AG10803 (cell line): ENCODE results near the gene TRIM10.
"Not testable (repeated sequence)": the region's sequence is repeated elsewhere in the genome, so short reads cannot be mapped to it uniquely, and the experiment has no call there.

ENCODE experiments used
- DNase-seq: peaks from one replicate; pipeline ENCODE4 v3.0.0; 2010; ENCODE audit warnings: low read depth
- H3K4me3 ChIP-seq: 2 replicates; pipeline ENCODE4 v1.5.1; 2011; ENCODE audit warnings: mild to moderate bottlenecking, low read length, control low read depth
- CTCF ChIP-seq: conservative IDR thresholded peaks from 2 replicates; pipeline ENCODE4 v1.5.1; 2011; ENCODE audit warnings: mild to moderate bottlenecking, low read length, control low read depth, inconsistent platforms

Gene TRIM10

GRCh38 chr6:30145818-30146217 is 15.2 kb downstream of the TRIM10 start:
- no peak for TF ChIP-seq CTCF
- DNase-seq = no peak
- H3K4me3 ChIP-seq = no peak overlapping the region

GRCh38 chr6:30144811-30145210 is 16.2 kb downstream of the TRIM10 start:
- H3K4me3 ChIP-seq = no peak overlapping the region
- no peak for DNase-seq
- TF ChIP-seq CTCF = no peak

GRCh38 chr6:30143780-30144179 is 17.2 kb downstream of the TRIM10 start:
- DNase-seq = no peak

GRCh38 chr6:30142665-30143064 is 18.3 kb downstream of the TRIM10 start:
- no peak for DNase-seq
- H3K4me3 ChIP-seq = no peak overlapping the region
- TF ChIP-seq CTCF = no peak

More at GRCh38 chr6:30143780-30144179, 17.2 kb downstream of the TRIM10 start:
- no peak for TF ChIP-seq CTCF
- H3K4me3 ChIP-seq = no peak overlapping the region

GRCh38 chr6:30140240-30140639 is 20.8 kb downstream of the TRIM10 start:
- DNase-seq, H3K4me3 ChIP-seq: not testable (repeated sequence)

GRCh38 chr6:30136570-30137286 is 24.3 kb downstream of the TRIM10 start:
- no peak for TF ChIP-seq CTCF
- DNase-seq = no peak
- no peak overlapping the region for H3K4me3 ChIP-seq

GRCh38 chr6:30135757-30136156 is 25.3 kb downstream of the TRIM10 start, which contains the start of gene TRIM40:
TSS of gene TRIM40 (plus strand) at chr6:30136140. CDS start at chr6:30137037, 897 bp downstream.
- no peak within 1 kb of the TSS for H3K4me3 ChIP-seq
- DNase-seq = no peak
- TF ChIP-seq CTCF = no peak
